HG03060 (cell line): ENCODE results near the gene MMP13.
"Not testable (repeated sequence)": the region's sequence is repeated elsewhere in the genome, so short reads cannot be mapped to it uniquely, and the experiment has no call there.

Experiments used
- ATAC-seq: cut with Tn5 transposase; IDR thresholded peaks from one replicate; pipeline ENCODE4 v1.9.1; 2021; ENCODE audit warnings: low read depth, moderate number of reproducible peaks; ENCODE audit not compliant: unreplicated experiment

MMP13 gene

GRCh38 chr11:102905848-102906247 is 49.7 kb downstream of the MMP13 start:
- not testable (repeated sequence) for ATAC-seq

- not testable (repeated sequence) for ATAC-seq
These were observed 51.6 kb downstream of the MMP13 start for GRCh38 chr11:102903895-102904294.

- no peak for ATAC-seq
These were observed 55.2 kb downstream of the MMP13 start for GRCh38 chr11:102900346-102900745.
